LNCAP (cell line): ENCODE measurements around the gene RUFY4.

ENCODE experiments used
- TF ChIP-seq, protein P1 (sequence below): fragments of 450-650 bp; IDR thresholded peaks from 2 replicates; pipeline ENCODE4 v1.5.1; 2017; ENCODE audit warnings: mild to moderate bottlenecking

The RUFY4 gene

DNA sequence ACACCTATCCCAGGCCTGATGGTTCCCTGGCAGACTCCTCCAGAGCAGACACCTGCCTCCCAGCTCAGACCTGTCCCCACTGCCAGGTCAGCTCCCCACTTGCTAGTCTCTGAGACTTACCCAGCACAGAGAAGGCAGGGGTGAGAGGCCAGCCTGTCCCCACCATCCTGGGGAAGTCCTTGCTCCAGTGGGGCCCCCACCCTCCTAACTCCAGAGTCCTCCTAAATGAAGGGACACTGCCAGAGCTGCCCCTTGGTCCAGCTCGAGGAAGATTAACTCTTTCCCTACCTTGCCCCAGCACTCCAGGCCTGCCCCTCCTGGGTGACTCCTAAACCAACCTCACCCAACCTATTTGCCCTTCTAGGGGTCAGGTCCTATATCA lies 35.9 kb upstream of the RUFY4 start:
- TF ChIP-seq, protein P1, sequence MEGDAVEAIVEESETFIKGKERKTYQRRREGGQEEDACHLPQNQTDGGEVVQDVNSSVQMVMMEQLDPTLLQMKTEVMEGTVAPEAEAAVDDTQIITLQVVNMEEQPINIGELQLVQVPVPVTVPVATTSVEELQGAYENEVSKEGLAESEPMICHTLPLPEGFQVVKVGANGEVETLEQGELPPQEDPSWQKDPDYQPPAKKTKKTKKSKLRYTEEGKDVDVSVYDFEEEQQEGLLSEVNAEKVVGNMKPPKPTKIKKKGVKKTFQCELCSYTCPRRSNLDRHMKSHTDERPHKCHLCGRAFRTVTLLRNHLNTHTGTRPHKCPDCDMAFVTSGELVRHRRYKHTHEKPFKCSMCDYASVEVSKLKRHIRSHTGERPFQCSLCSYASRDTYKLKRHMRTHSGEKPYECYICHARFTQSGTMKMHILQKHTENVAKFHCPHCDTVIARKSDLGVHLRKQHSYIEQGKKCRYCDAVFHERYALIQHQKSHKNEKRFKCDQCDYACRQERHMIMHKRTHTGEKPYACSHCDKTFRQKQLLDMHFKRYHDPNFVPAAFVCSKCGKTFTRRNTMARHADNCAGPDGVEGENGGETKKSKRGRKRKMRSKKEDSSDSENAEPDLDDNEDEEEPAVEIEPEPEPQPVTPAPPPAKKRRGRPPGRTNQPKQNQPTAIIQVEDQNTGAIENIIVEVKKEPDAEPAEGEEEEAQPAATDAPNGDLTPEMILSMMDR, result no peak

- TF ChIP-seq, protein P1, result no peak
These were observed 35.2 kb upstream of the RUFY4 start for GRCh38 chr2:218033590-218034496.

GRCh38 chr2:218034497-218035213 lies 34.4 kb upstream of the RUFY4 start:
- TF ChIP-seq, protein P1, result peak; percentile 62

DNA sequence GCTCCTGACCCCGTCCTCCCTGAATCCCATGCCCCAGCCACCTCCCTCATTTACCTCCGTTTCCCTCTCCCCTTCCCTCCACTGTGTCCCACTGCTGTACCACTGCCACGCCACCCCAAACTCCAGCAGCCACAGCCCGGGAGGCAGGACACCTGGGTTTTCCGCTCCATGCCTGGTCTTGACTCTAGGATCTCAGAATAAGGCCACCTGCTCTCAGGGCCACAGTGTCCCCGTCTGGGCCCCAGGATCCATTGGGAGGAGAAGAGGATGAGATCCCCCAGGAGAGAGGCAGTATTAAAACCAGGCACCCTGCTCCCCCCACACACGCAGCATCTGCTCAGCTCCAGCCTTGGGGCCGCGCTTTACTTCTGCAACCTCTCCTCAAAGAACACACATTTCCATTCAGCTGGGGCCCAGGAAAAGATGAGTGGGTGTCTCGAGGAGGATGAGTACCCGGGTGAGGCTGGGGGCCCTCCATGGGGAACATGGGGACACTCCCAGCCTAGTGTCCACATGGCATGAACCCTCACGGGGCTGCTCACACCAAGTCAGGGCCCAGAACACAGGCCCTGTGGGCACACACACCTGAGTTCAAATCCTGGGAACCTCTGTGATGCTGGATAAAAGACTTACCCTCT lies 33.5 kb upstream of the RUFY4 start:
- TF ChIP-seq, protein P1, result no peak

DNA sequence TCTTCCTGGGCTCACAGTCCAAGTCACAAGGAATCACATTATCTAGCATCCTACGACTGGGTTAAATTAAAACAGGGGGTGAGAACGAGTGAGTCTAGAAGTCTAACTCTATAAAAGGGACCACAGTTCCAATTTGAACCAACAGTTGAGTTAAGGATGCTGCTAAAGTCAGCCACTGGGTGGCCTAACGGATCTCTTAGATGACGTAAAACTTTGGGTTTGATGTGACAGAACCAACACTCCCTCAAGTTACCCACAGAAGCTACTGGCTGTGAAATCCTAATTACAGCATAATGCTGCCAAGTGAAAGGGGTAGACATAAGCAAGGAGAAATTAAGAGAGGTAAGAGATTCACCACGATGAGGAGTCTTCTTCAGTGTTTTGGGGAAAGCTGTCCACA lies 32.7 kb upstream of the RUFY4 start:
- TF ChIP-seq, protein P1, result no peak

DNA sequence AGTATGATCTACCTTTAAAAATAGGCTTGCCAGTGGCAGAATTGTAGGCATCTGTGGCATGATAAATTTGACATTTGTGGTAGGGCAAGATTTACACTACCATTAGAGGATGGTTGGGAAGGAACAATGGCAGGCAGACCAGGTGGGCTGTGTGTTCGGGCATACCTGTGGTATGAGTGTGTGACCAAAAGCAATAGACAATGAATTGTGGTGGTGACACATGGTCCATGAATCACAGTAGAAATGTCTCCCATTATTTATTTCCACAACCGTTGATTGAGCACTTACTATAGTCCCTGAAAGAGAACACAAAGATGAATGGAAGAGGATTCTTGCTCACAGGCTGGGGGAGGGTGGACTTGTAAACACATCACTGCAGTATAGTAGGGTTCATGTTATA lies 29.9 kb upstream of the RUFY4 start:
- TF ChIP-seq, protein P1, result no peak

- TF ChIP-seq, protein P1, result no peak
These were observed 28.2 kb upstream of the RUFY4 start for GRCh38 chr2:218040883-218041282.
